ENCODE data around the gene PSMA3. TPM values are rescaled to one million over a fixed set of nuclear protein-coding genes. Genes with fewer than 3 reads are reported as not detected.

The PSMA3 gene
- polyA plus RNA-seq, 4 donors: 133 to 206 (median 171) TPM

- Histone ChIP-seq H3K36me3 (ENCODE audit: control insufficient read depth in 3 of 3, insufficient read depth in 2 of 3, low read depth in 1 of 3, low read length in 3 of 3) (peaks cover 3 to 22% (median 8%) of the 10 kb centered on the region in 3 donors), H3K4me1 (ENCODE audit: control insufficient read depth in 3 of 3, insufficient read depth in 2 of 3, low read depth in 1 of 3, low read length in 2 of 3) (peaks cover 0 to 6% (median 0%) of the 10 kb centered on the region in 3 donors), H3K4me3 (ENCODE audit: low read depth in 1 of 3, low read length in 3 of 3) (peak overlapping the region; percentile 97 to 100 (median 99)), H3K27me3 (ENCODE audit: control insufficient read depth in 3 of 3, insufficient read depth in 3 of 3, low read length in 3 of 3) (no peaks in the 10 kb centered on the region), H3K27ac (ENCODE audit: low read depth in 1 of 3, low read length in 2 of 3) (peak overlapping the region; percentile 88 to 99 (median 99)), H3K9me3 (ENCODE audit: control insufficient read depth in 2 of 2, insufficient read depth in 1 of 2, low read depth in 1 of 2, low read length in 1 of 2) (no peaks in the 10 kb centered on the region)
- WGBS, 3 donors: 1 to 2% (median 2%) methylated on average over 35 to 48 of the region's 48 CpGs
- FAIRE-seq: no peak
- peak; percentile 17 to 60 for DNase-seq
These were observed 55.0 kb downstream of the PSMA3 start for GRCh38 chr14:58299401-58300330.

- WGBS, 3 donors: 91 to 97% (median 93%) methylated on average over 3 of the region's 3 CpGs
- DNase-seq: no peak
- Histone ChIP-seq H3K36me3 (ENCODE audit: control insufficient read depth in 3 of 3, insufficient read depth in 2 of 3, low read depth in 1 of 3, low read length in 3 of 3) (peaks cover 3 to 14% (median 6%) of the 10 kb centered on the region in 3 donors), H3K27me3 (ENCODE audit: control insufficient read depth in 3 of 3, insufficient read depth in 3 of 3, low read length in 3 of 3) (no peaks in the 10 kb centered on the region), H3K9me3 (ENCODE audit: control insufficient read depth in 2 of 2, insufficient read depth in 1 of 2, low read depth in 1 of 2, low read length in 1 of 2) (no peaks in the 10 kb centered on the region), H3K4me1 (ENCODE audit: control insufficient read depth in 3 of 3, insufficient read depth in 2 of 3, low read depth in 1 of 3, low read length in 2 of 3) (peaks cover 0 to 6% (median 0%) of the 10 kb centered on the region in 3 donors), H3K27ac (ENCODE audit: low read depth in 1 of 3, low read length in 2 of 3) (no peak overlapping the region), H3K4me3 (ENCODE audit: low read depth in 1 of 3, low read length in 3 of 3) (no peak overlapping the region)
- no peak for FAIRE-seq
These were observed 56.8 kb downstream of the PSMA3 start for GRCh38 chr14:58301416-58301815.

- Histone ChIP-seq H3K27ac (ENCODE audit: low read depth in 1 of 3, low read length in 2 of 3) (no peak overlapping the region), H3K4me3 (ENCODE audit: low read depth in 1 of 3, low read length in 3 of 3) (no peak overlapping the region), H3K27me3 (ENCODE audit: control insufficient read depth in 3 of 3, insufficient read depth in 3 of 3, low read length in 3 of 3) (no peaks in the 10 kb centered on the region), H3K4me1 (ENCODE audit: control insufficient read depth in 3 of 3, insufficient read depth in 2 of 3, low read depth in 1 of 3, low read length in 2 of 3) (no peaks in the 10 kb centered on the region), H3K36me3 (ENCODE audit: control insufficient read depth in 3 of 3, insufficient read depth in 2 of 3, low read depth in 1 of 3, low read length in 3 of 3) (peaks cover 6 to 18% (median 9%) of the 10 kb centered on the region in 3 donors), H3K9me3 (ENCODE audit: control insufficient read depth in 2 of 2, insufficient read depth in 1 of 2, low read depth in 1 of 2, low read length in 1 of 2) (no peaks in the 10 kb centered on the region)
- FAIRE-seq (no peak), DNase-seq (no peak)
- WGBS, 3 donors: 57 to 77% (median 76%) methylated on average over 2 of the region's 2 CpGs
These were observed 61.1 kb downstream of the PSMA3 start for GRCh38 chr14:58305730-58306129.

GRCh38 chr14:58307597-58308316, 63.1 kb downstream of the PSMA3 start:
- Histone ChIP-seq H3K4me1 (ENCODE audit: control insufficient read depth in 3 of 3, insufficient read depth in 2 of 3, low read depth in 1 of 3, low read length in 2 of 3) (no peaks in the 10 kb centered on the region), H3K9me3 (ENCODE audit: control insufficient read depth in 2 of 2, insufficient read depth in 1 of 2, low read depth in 1 of 2, low read length in 1 of 2) (no peaks in the 10 kb centered on the region), H3K36me3 (ENCODE audit: control insufficient read depth in 3 of 3, insufficient read depth in 2 of 3, low read depth in 1 of 3, low read length in 3 of 3) (peaks cover 6 to 17% (median 9%) of the 10 kb centered on the region in 3 donors), H3K4me3 (ENCODE audit: low read depth in 1 of 3, low read length in 3 of 3) (no peak overlapping the region), H3K27me3 (ENCODE audit: control insufficient read depth in 3 of 3, insufficient read depth in 3 of 3, low read length in 3 of 3) (no peaks in the 10 kb centered on the region), H3K27ac (ENCODE audit: low read depth in 1 of 3, low read length in 2 of 3) (no peak overlapping the region)
- 65 to 81% (median 71%) methylated on average over 8 of the region's 8 CpGs for WGBS, 3 donors
- DNase-seq: no peak
- FAIRE-seq: no peak

- WGBS, 3 donors: 80 to 88% (median 87%) methylated on average over 2 of the region's 2 CpGs
- no peak for FAIRE-seq
These were observed 64.4 kb downstream of the PSMA3 start for GRCh38 chr14:58309086-58309485.

GRCh38 chr14:58313699-58314098, 69.1 kb downstream of the PSMA3 start:
- Histone ChIP-seq H3K36me3 (ENCODE audit: control insufficient read depth in 3 of 3, insufficient read depth in 2 of 3, low read depth in 1 of 3, low read length in 3 of 3) (peaks cover 0 to 34% (median 10%) of the 10 kb centered on the region in 3 donors), H3K9me3 (ENCODE audit: control insufficient read depth in 2 of 2, insufficient read depth in 1 of 2, low read depth in 1 of 2, low read length in 1 of 2) (no peaks in the 10 kb centered on the region), H3K27ac (ENCODE audit: low read depth in 1 of 3, low read length in 2 of 3) (no peak overlapping the region), H3K4me1 (ENCODE audit: control insufficient read depth in 3 of 3, insufficient read depth in 2 of 3, low read depth in 1 of 3, low read length in 2 of 3) (no peaks in the 10 kb centered on the region), H3K4me3 (ENCODE audit: low read depth in 1 of 3, low read length in 3 of 3) (no peak overlapping the region), H3K27me3 (ENCODE audit: control insufficient read depth in 3 of 3, insufficient read depth in 3 of 3, low read length in 3 of 3) (no peaks in the 10 kb centered on the region)
- 67 to 78% (median 69%) methylated on average over 1 of the region's 1 CpG for WGBS, 3 donors
- no peak for DNase-seq
- no peak for FAIRE-seq

More at GRCh38 chr14:58309086-58309485, 64.4 kb downstream of the PSMA3 start:
- no peaks in the 10 kb centered on the region for H3K27me3 ChIP-seq (ENCODE audit: control insufficient read depth in 3 of 3, insufficient read depth in 3 of 3, low read length in 3 of 3)
- DNase-seq: no peak
- H3K9me3 ChIP-seq (ENCODE audit: control insufficient read depth in 2 of 2, insufficient read depth in 1 of 2, low read depth in 1 of 2, low read length in 1 of 2): no peaks in the 10 kb centered on the region
- H3K4me1 ChIP-seq (ENCODE audit: control insufficient read depth in 3 of 3, insufficient read depth in 2 of 3, low read depth in 1 of 3, low read length in 2 of 3): no peaks in the 10 kb centered on the region
- peaks cover 0 to 22% (median 7%) of the 10 kb centered on the region in 3 donors for H3K36me3 ChIP-seq (ENCODE audit: control insufficient read depth in 3 of 3, insufficient read depth in 2 of 3, low read depth in 1 of 3, low read length in 3 of 3)
- no peak overlapping the region for H3K4me3 ChIP-seq (ENCODE audit: low read depth in 1 of 3, low read length in 3 of 3)
- H3K27ac ChIP-seq (ENCODE audit: low read depth in 1 of 3, low read length in 2 of 3): no peak overlapping the region

- Histone ChIP-seq H3K9me3 (ENCODE audit: control insufficient read depth in 2 of 2, insufficient read depth in 1 of 2, low read depth in 1 of 2, low read length in 1 of 2) (no peaks in the 10 kb centered on the region), H3K36me3 (ENCODE audit: control insufficient read depth in 3 of 3, insufficient read depth in 2 of 3, low read depth in 1 of 3, low read length in 3 of 3) (peaks cover 0 to 44% (median 7%) of the 10 kb centered on the region in 3 donors), H3K27me3 (ENCODE audit: control insufficient read depth in 3 of 3, insufficient read depth in 3 of 3, low read length in 3 of 3) (no peaks in the 10 kb centered on the region), H3K27ac (ENCODE audit: low read depth in 1 of 3, low read length in 2 of 3) (no peak overlapping the region), H3K4me1 (ENCODE audit: control insufficient read depth in 3 of 3, insufficient read depth in 2 of 3, low read depth in 1 of 3, low read length in 2 of 3) (no peaks in the 10 kb centered on the region), H3K4me3 (ENCODE audit: low read depth in 1 of 3, low read length in 3 of 3) (no peak overlapping the region)
- DNase-seq (no peak), FAIRE-seq (no peak)
- WGBS, 3 donors: 95 to 97% (median 97%) methylated on average over 1 of the region's 1 CpG
These were observed 71.0 kb downstream of the PSMA3 start for GRCh38 chr14:58315606-58316005.

Measured in small intestine (tissue), 7 donors.